DMS153 (cell line): Measurements from ENCODE around the gene FIBP.
"Not testable (repeated sequence)": the region's sequence is repeated elsewhere in the genome, so short reads cannot be mapped to it uniquely, and the experiment has no call there.

Source experiments
- DNase-seq: peaks from one replicate; lab custom pipeline; 2025; lab: John Stamatoyannopoulos, UW

FIBP gene

GRCh38 chr11:65859095-65859811 lies 29.0 kb downstream of the FIBP start:
- peak; percentile 98 for DNase-seq

- no peak for DNase-seq
Observed at GRCh38 chr11:65858681-65859087, 29.6 kb downstream of the FIBP start.

- DNase-seq = peak; percentile 97
Observed at GRCh38 chr11:65857853-65858680, 30.2 kb downstream of the FIBP start, which contains the start of gene CFL1. TSS of gene CFL1 (minus strand) at chr11:65858180. CDS start at chr11:65858099, 81 bp downstream.

- DNase-seq = no peak
Observed at GRCh38 chr11:65857500-65857852, 30.8 kb downstream of the FIBP start.

- DNase-seq = peak; percentile 9
Observed at GRCh38 chr11:65856689-65857499, 31.4 kb downstream of the FIBP start.

GRCh38 chr11:65855927-65856363 lies 32.3 kb downstream of the FIBP start:
- DNase-seq = no peak

GRCh38 chr11:65854852-65855837 lies 33.1 kb downstream of the FIBP start:
- no peak for DNase-seq

- no peak for DNase-seq
Observed at GRCh38 chr11:65854161-65854592, 34.1 kb downstream of the FIBP start.

GRCh38 chr11:65853246-65853979 lies 34.9 kb downstream of the FIBP start:
- no peak for DNase-seq

- no peak for DNase-seq
Observed at GRCh38 chr11:65852508-65853245, 35.6 kb downstream of the FIBP start.

GRCh38 chr11:65851811-65852507 lies 36.3 kb downstream of the FIBP start:
- no peak for DNase-seq

- DNase-seq = no peak
Observed at GRCh38 chr11:65851083-65851579, 37.1 kb downstream of the FIBP start.

GRCh38 chr11:65850217-65851082 lies 37.8 kb downstream of the FIBP start:
- DNase-seq = no peak

GRCh38 chr11:65849771-65850216 lies 38.5 kb downstream of the FIBP start:
- DNase-seq = no peak

GRCh38 chr11:65849366-65849765 lies 38.9 kb downstream of the FIBP start:
- DNase-seq = no peak

- DNase-seq = not testable (repeated sequence)
Observed at GRCh38 chr11:65848693-65849092, 39.6 kb downstream of the FIBP start.

- DNase-seq = no peak
Observed at GRCh38 chr11:65847746-65848145, 40.5 kb downstream of the FIBP start.
